Spleen (tissue), 11 donors: ENCODE measurements around the gene PXT1. TPM values are rescaled to one million over a fixed set of nuclear protein-coding genes. Genes with fewer than 3 reads are reported as not detected.
"Not testable (repeated sequence)": the region's sequence is repeated elsewhere in the genome, so short reads cannot be mapped to it uniquely, and the experiment has no call there.

ENCODE experiments used
- DNase-seq: peaks from one replicate; pipeline ENCODE4 v3.0.0-alpha.2; 2020
- H3K27ac ChIP-seq, 8 donors: fragments of 200-600 bp; sonication (generic) in 7 of 8; 1 replicate in 4 of 8; 2 replicates in 4 of 8; pipeline versions ENCODE4 v1.5.0 to v1.8.0; 2016 to 2021; ENCODE audit warnings: inconsistent platforms in 4 of 8, mild to moderate bottlenecking in 4 of 8, moderate library complexity in 1 of 8
- H3K27me3 ChIP-seq, 7 donors: fragments of 200-600 bp; sonication (generic) in 6 of 7; replicated peaks in 1 of 7; 1 replicate in 4 of 7; 2 replicates in 3 of 7; pipeline versions ENCODE4 v1.5.0 to v1.8.0; 2016 to 2021; ENCODE audit warnings: inconsistent platforms in 3 of 7, mild to moderate bottlenecking in 1 of 7
- H3K36me3 ChIP-seq, 6 donors: fragments of 200-600 bp; sonication (generic) in 5 of 6; 1 replicate in 4 of 6; 2 replicates in 2 of 6; pipeline versions ENCODE4 v1.5.0 to v1.8.0; 2016 to 2021; ENCODE audit warnings: inconsistent platforms in 2 of 6
- H3K4me1 ChIP-seq, 6 donors: fragments of 200-600 bp; sonication (generic) in 5 of 6; 1 replicate in 3 of 6; 2 replicates in 3 of 6; pipeline versions ENCODE4 v1.5.0 to v1.8.0; 2016 to 2021; ENCODE audit warnings: inconsistent platforms in 3 of 6
- H3K4me3 ChIP-seq, 8 donors: fragments of 200-600 bp; sonication (generic) in 7 of 8; 1 replicate in 4 of 8; 2 replicates in 4 of 8; pipeline versions ENCODE4 v1.5.0 to v1.8.0; 2016 to 2021; ENCODE audit warnings: inconsistent platforms in 4 of 8, mild to moderate bottlenecking in 4 of 8, moderate library complexity in 2 of 8
- H3K9me3 ChIP-seq, 8 donors: fragments of 200-600 bp; sonication (generic) in 7 of 8; 1 replicate in 4 of 8; 2 replicates in 4 of 8; pipeline versions ENCODE4 v1.5.0 to v1.8.0; 2016 to 2021; ENCODE audit warnings: inconsistent platforms in 4 of 8
- POLR2A ChIP-seq, 3 donors: fragments of 450-650 bp; IDR thresholded peaks; one replicate each; pipeline ENCODE4 v1.5.1; 2017; ENCODE audit warnings: antibody characterized with exemption in 3 of 3, mild to moderate bottlenecking in 1 of 3
- POLR2AphosphoS5 ChIP-seq, 3 donors: sonication (generic); formaldehyde crosslinking; IDR thresholded peaks; one replicate each; pipeline ENCODE4 v1.5.1; 2017; ENCODE audit warnings: antibody characterized with exemption in 3 of 3
- WGBS, 5 donors: extraction: QIAGEN DNeasy Blood & Tissue Kit in 3 of 5; methylation state at CpG; one replicate each; pipeline versions ENCODE4 v1.1.5 to v1.1.7; 2013 to 2018; 5-methylcytosine and 5-hydroxymethylcytosine counted together
- intact Hi-C: fragments of 100-400 bp; cut with DNase I; formaldehyde crosslinking; loops from one replicate; pipeline ENCODE4 v1.15.0; 2023; ENCODE audit warnings: low total_unique reads
- polyA plus RNA-seq, 3 donors: library from polyadenylated mRNA; stranded (reverse); fragments of 200-250 nt; gene quantifications; one replicate each; pipeline ENCODE4 v1.2.1, GENCODE V29; 2013
- total RNA-seq, 7 donors: library from RNA; depleted of rRNA in 3 of 7; stranded (reverse); fragments of >200 nt in 3 of 7; fragmentation: NEBNext Ultra II Directional in 4 of 7; extraction: Animal tissue kit (Norgen Biotek cat#: 25700) in 4 of 7; gene quantifications; one replicate each; pipeline versions ENCODE4 v1.1.0 to v1.2.1, GENCODE V29; 2016 to 2021
- TF ChIP-seq, protein P1 (sequence below), 11 experiments: fragments of 200-600 bp in 7 of 11; fragments of 450-650 bp in 4 of 11; sonication (generic) in 4 of 11; IDR thresholded peaks in 8 of 11; conservative IDR thresholded peaks in 3 of 11; 1 replicate in 7 of 11; 2 replicates in 4 of 11; pipeline versions ENCODE4 v1.4.0 to v1.8.0; 2016 to 2021; ENCODE audit warnings: antibody characterized with exemption in 11 of 11, inconsistent platforms in 4 of 11, mild to moderate bottlenecking in 1 of 11
- donor health status: healthy with polysubstance abuse.
- donor health status: DM: no; HTN: no; CAD: no; lungs with moderate emphysema.
- donor health status: DM: no; HTN: no; CAD: no.
- donor health status: Bipolar disorder and iron deficiency.
- donor health status: healthy.
- donor health status: DM: no; HTN: no; CAD: no.
- donor health status: DM: yes; HTN: yes; CAD: no.

Gene PXT1
- total and polyA plus RNA-seq, 10 donors, result 0.49 TPM; not detected in 9

DNA sequence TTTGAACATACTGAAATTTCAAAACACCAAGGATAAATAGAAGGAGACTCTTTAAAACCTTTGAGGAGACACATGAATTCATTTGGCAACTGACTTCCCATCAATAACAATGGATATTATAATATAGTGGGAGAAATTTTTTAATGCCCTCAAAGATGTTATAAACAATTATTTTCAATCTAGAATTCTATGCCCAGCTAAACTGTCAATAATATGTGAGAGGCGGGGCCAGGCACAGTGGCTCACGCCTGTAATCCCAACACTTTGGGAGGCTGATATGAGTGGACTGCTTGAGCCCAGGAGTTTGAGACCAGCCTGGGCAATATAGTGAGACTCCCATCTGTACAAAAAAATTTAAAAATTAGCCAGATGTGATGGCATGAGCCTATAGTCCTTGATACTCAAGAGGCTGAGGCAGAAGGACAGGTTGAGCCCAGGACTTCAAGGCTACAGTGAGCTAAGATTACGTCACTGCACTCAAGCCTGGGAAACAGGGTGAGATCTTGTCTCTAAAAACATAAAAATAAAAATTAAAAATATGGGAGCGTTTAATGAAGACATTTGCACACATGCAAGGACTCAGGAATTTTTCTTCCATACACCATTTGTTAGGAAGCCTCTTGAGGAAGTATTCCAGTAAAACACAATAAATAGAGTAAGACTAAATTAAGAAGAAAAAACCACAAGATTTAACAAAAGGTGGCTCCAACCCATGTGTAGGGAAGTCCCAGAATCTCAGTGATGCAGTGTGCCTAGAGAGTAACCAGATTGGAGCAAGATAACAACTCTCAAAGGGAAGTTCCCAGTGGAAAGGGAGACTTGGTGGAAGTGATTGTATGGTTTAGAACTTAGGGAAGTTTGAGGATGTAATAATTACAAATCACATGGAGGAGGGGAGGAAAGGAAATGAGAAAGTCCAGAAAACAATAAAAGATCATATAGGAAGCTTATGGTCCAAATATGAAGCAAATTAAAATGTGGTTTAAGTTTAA lies 28.9 kb downstream of the PXT1 start:
- no peak for DNase-seq
- 80 to 90% (median 87%) methylated on average over 4 of the region's 4 CpGs for WGBS, 5 donors
- Histone ChIP-seq H3K27ac (no peak overlapping the region), H3K36me3 (no peaks in the 10 kb centered on the region), H3K4me3 (no peak overlapping the region), H3K4me1 (no peaks in the 10 kb centered on the region), H3K27me3 (no peaks in the 10 kb centered on the region), H3K9me3 (peaks cover 0 to 20% (median 9%) of the 10 kb centered on the region in 8 donors)
- intact Hi-C loops, result no loop called here
- TF ChIP-seq, protein P1, sequence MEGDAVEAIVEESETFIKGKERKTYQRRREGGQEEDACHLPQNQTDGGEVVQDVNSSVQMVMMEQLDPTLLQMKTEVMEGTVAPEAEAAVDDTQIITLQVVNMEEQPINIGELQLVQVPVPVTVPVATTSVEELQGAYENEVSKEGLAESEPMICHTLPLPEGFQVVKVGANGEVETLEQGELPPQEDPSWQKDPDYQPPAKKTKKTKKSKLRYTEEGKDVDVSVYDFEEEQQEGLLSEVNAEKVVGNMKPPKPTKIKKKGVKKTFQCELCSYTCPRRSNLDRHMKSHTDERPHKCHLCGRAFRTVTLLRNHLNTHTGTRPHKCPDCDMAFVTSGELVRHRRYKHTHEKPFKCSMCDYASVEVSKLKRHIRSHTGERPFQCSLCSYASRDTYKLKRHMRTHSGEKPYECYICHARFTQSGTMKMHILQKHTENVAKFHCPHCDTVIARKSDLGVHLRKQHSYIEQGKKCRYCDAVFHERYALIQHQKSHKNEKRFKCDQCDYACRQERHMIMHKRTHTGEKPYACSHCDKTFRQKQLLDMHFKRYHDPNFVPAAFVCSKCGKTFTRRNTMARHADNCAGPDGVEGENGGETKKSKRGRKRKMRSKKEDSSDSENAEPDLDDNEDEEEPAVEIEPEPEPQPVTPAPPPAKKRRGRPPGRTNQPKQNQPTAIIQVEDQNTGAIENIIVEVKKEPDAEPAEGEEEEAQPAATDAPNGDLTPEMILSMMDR (IDR thresholded peaks at IDR 0.05 in 8 of 11, conservative IDR thresholded peaks at IDR 0.05 in 3 of 11), result no peak
- TF ChIP-seq POLR2AphosphoS5 (IDR thresholded peaks at IDR 0.05) (no peak), POLR2A (IDR thresholded peaks at IDR 0.05) (no peak)

DNA sequence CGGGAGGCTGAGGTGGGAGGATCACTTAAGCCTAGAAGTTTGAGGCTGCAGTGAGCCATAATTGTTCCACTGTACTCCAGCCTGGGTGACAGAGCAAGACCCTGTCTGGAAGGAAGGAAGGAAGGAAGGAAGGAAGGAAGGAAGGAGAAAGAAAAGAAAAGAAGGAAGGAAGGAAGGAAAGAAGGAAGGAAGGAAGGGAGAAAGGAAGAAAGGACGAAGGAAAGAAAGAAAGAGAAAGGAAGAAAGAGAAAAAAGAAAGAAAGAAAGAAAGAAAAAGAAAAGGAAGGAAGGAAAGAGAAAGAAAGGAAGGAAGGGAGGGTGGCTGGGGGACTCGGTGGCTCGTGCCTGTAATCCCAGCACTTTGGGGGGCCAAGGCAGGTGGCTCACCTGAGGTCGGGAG lies 32.9 kb downstream of the PXT1 start:
- H3K4me1 ChIP-seq, H3K36me3 ChIP-seq, DNase-seq, H3K27me3 ChIP-seq, H3K4me3 ChIP-seq, intact Hi-C loops, H3K27ac ChIP-seq: not testable (repeated sequence)
- peaks cover 0 to 20% (median 9%) of the 10 kb centered on the region in 8 donors for H3K9me3 ChIP-seq
- whole genome bisulfite sequencing, 5 donors, result 49 to 65% (median 56%) methylated on average over 5 of the region's 5 CpGs

DNA sequence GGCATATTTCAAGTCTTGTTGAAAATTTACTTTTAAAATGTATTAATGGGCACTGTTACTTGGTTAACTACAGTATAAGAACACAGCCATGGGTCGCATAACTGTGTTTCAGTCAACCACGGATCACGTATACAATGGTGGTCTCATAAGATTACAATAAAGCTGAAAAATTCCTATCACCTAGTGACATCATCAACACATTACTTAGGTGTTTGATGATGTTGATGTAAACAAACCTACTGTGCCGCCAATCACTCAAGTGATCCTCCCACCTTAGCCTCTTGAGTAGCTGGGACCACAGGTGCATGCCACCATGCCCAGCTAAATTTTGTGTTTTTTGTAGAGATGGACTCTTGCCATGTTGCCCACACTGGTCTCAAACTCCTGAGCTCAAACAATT lies 38.5 kb downstream of the PXT1 start:
- 91 to 96% (median 95%) methylated on average over 4 of the region's 4 CpGs for WGBS, 5 donors
- Histone ChIP-seq H3K9me3 (no peaks in the 10 kb centered on the region), H3K27ac (no peak overlapping the region), H3K4me1 (no peaks in the 10 kb centered on the region), H3K36me3 (no peaks in the 10 kb centered on the region), H3K27me3 (peaks cover 0 to 8% (median 0%) of the 10 kb centered on the region in 7 donors), H3K4me3 (no peak overlapping the region)
- TF ChIP-seq, protein P1 (IDR thresholded peaks at IDR 0.05 in 8 of 11, conservative IDR thresholded peaks at IDR 0.05 in 3 of 11), result no peak
- no peak for TF ChIP-seq POLR2AphosphoS5 (IDR thresholded peaks at IDR 0.05)
- DNase-seq, result no peak
- intact Hi-C loops, result no loop called here

DNA sequence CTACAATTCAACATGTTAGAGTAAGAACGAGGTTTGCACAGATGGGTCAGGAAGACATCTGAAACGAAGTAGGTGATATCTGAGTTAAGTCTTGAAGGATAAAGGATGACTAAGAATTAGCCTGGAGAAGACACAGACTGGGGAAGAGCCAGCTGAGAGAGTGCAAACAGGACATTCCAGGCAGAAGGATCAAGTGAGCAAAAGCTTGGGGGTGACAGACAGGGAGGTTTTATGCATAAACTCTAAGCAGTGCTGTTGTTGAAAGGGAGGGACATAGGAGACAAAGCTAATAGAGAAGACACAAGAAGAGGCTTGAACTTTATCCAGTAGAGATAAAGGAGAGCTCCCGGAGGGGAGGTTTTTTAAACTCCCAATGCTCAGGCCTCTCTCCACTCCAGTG lies 40.2 kb downstream of the PXT1 start:
- no peak for DNase-seq
- no peaks in the 10 kb centered on the region for H3K36me3 ChIP-seq
- TF ChIP-seq, protein P1 (IDR thresholded peaks at IDR 0.05 in 8 of 11, conservative IDR thresholded peaks at IDR 0.05 in 3 of 11), result no peak
- TF ChIP-seq POLR2AphosphoS5 (IDR thresholded peaks at IDR 0.05) (no peak), POLR2A (IDR thresholded peaks at IDR 0.05) (no peak)
- H3K4me3 ChIP-seq, result no peak overlapping the region
- intact Hi-C loops, result no loop called here
- no peaks in the 10 kb centered on the region for H3K9me3 ChIP-seq
- H3K4me1 ChIP-seq, result no peaks in the 10 kb centered on the region
- WGBS, 5 donors, result 75 to 94% (median 87%) methylated on average over 3 of the region's 3 CpGs
- no peak overlapping the region for H3K27ac ChIP-seq
- H3K27me3 ChIP-seq, result no peaks in the 10 kb centered on the region
